Measurements from ENCODE around the gene TTLL10.

TTLL10 gene

DNA sequence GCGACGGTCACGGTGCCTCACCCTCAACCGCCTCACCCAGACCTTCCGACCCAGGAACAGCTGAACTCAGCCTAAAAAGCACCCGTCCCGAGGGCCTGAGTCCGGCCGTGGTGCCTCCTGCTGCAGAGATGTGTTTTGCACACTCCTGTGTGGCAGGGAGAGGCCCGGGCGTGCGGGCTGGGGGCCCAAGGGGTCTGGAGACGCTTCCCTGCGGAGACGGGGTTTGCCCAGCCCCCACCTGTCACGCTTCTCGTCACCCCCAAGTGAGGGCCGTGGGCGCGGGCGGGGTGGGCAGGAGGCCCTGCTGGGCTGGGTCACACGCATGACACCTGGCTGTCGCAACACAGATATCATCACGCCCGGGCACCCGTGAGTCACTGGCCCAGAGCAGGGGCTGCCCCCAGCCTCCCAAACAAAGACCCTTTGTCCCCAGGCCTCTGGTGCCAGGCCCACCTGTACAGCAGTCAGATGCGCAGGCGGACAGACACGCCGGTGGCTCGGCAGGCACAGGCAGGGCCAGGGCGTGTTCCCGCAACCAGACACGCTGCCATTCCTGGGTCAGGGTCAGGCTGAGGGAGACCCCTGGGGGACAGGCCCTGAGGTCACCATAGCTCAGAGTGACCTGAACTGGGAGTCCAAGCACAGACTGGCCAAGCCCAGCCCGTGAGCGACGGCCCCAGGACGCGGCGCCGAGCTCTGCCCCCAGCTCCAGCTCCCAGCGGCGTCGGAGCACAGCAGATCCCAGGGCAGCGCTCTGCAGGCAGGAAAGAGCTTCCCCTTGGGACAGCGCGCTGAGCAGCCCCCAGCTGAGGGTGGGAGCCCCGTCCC is 64.4 kb downstream of the TTLL10 start:
- no peak for DNase-seq

DNA sequence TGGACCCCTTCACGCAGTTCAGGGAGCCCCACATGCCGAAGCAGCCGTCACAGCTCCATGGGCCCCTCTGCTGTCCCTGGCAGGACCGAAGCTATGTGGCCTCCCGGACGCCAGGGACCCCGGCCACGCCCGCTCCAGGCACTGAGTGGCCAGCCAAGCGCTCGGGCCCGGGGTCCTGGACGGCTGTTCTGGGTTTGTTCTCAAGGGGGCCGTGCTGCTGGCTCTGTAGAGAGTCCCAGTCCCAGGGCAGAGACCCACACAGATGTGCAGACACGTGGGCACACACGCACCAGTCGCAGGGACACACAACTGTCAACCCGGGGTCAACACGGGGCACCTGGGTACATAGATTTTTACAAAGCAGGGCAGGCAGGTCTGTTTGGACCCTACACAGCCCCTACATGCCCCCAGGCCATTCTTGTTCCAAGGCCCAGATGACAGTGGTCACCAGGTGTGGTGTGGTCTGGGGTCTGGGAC is 65.1 kb downstream of the TTLL10 start:
- no peak for DNase-seq

DNA sequence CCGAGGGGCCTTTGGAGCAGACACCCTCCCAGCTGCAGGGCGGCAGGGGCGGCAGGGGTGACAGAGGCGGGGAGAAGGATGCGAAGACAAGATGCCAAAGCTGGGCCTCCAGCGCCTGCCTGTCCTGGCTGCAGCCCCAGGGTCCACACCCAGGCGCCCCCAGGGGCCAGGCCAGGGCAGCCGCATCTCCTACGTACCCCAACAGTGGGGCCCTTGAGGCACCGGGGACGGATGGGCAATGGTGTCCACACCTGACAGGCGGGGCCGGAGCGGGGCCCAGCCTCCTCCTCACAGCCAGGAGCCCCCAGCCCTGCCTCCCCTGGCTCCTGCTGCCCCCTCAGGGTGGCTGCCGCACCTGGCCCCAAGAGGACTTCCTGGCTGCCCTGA is 65.5 kb downstream of the TTLL10 start:
- DNase-seq, result no peak

GRCh38 chr1:1239614-1240347 is 66.1 kb downstream of the TTLL10 start:
- DNase-seq, result no peak

GRCh38 chr1:1240348-1240732 is 66.7 kb downstream of the TTLL10 start:
- no peak for DNase-seq

- DNase-seq, result no peak
Observed at GRCh38 chr1:1240822-1241587, 67.3 kb downstream of the TTLL10 start.

DNA sequence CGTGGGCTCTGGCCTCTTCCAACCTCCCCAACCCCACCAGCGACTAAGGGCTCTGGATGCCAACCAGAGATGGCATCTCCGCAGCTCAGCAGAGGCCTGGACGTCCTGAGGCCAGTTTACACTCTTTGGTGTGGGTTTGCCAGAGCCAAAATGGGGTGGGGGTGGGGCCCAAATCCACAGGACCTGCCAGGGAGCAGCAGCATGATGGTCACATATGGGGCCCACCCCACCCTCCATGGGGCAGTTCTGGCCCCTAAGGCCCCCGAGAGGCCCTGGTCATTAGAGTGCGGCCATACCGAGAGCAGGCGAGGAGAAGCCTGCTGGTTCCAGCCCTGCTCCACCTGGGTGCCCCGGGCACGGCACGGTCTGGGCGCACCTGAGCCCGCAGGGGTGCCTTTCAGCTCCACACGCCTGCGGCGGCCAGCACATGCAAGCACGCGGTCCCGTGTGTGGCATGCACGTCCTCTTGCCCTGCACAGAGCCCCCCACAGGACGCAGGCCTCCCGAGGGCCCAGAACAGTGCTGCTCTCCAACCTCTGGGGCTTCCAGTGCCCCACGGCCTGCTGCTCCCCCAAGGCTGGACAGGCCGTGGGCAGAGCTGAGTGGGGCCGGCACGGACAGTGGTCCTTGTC is 68.0 kb downstream of the TTLL10 start:
- DNase-seq, result no peak

DNA sequence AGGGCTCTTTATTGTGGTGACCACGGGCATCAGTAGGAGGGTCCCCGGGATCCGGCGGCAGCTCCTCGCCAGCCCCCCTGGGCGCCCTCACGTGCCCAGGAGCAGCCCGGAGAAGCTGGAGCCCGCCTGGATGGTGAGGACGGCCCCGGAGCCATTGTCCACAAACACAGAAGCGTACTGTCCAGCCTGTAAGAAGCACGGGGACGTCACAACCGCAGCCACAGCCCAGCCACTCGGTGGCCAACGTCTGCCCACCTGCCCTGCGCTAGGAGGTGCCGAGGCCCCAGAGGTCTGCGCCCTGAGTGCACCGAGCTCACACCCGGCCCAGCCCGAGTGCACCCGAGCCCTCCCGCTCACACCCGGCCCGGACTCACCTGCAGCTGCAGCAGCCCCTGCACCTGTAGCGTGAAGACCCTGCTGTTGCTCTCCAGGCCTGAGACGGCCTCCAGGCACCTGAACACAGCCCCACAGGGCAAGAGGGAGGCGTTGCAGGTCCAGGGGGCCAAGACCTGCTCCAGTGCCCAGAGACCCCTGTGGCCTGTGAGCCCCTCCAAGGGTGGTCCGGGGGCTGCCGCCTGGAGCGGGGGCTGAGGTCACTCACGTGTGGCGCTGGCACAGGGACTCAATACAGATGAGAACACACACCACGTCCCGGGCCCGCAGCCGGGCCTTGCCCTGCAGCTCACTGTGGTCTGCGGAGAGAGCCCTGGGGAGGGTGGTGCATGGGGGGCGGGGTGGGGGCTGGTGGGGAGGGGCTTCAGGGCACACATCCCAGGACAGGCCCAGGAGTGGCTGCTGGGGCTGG is 69.0 kb downstream of the TTLL10 start:
- no peak for DNase-seq

- DNase-seq, result no peak
Observed at GRCh38 chr1:1243266-1243660, 69.6 kb downstream of the TTLL10 start.

DNA sequence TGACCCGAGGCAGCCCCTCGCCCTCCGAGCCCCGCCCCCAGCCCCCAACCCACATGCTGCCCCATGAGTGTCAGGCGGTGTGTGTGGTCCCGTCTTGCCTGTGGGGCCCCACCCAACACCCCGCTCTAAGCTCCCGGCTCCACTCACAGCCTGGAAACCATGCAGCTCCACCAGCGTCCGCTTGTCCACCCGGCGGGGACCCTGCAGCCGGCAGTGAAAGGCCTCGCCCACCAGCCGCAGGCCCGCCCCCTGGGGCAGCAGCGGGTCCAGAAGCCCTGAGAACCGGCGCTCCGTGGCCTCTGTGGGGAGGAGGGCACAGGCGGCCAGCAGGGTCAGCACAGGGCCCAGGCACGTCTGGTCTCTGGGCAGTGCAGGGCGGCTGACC is 70.1 kb downstream of the TTLL10 start:
- DNase-seq, result no peak

- no peak for DNase-seq
Observed at GRCh38 chr1:1244192-1244811, 70.6 kb downstream of the TTLL10 start.

- DNase-seq, result no peak
Observed at GRCh38 chr1:1245178-1245816, 71.6 kb downstream of the TTLL10 start.

DNA sequence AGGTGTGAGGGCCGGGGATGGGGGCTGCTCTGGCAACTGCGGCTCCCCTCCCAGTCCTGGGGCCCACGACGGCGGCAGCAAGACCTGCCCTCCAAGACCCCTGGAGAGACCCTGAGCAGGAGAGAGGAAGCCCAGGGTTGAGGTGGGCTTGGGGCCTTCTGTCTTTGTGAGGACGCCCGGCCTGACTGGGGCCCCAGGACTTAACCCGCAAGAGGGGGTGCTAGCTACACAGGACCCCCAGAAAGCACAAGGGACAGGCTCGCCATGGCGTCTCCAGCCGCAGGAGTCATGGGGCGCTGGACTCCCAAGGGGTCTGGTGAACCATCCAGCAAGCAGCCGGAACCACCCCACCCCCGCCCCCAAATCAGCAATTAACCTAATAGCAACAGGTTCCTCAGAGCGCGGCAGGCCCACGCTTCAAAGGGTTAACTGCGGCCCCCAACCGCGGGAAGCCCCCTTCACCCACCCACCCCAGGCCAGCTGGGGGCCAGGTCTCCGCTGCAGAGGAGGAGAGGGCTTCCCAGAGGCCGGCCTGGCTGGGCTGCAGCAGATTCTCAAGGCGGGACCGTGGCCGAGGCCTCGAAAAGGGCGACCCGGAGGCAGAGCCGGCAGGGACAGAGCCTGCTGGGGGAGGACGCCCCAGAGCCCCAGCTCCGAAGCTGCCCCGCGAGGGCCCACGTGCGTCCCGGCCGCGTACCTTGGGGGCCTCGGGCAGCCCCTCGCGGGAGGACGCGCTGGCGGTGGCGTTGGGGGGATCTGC is 72.3 kb downstream of the TTLL10 start:
- no peak for DNase-seq

- DNase-seq, result no peak
Observed at GRCh38 chr1:1246577-1247340, 73.1 kb downstream of the TTLL10 start, which contains the start of gene C1QTNF12. Gene C1QTNF12 (minus strand): TSS chr1:1246722. CDS start chr1:1246690, 32 bp downstream.

DNA sequence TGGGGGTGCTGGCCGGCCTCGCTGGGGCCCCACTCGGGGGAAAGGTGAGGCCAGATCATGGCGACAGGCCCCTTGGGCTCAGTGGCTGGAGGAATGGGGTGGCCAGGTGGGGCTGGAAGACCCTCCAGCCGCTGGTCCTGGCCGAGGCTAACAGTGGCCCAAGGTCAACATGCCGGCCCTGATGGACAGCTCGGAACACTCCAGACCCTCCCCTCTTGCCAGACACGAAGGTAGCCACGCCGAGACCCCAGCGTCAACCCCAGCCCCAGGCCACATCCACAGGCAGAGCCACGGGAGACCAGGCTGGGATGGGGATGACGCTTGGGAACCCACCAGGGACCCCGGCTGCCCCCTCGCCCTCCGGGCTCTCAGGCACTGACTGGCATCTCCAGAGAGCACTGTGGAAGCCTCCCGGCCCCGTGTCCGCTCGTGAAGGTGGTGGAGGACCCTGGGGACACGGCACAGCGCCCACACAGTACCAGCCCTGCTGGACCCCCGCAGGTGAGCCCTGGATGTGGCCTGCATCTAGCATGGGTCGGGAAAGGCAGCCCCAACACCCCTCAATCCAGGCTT is 73.7 kb downstream of the TTLL10 start:
- DNase-seq, result no peak
